ENCODE results near the gene DUOXA2. TPM values are rescaled to one million over a fixed set of nuclear protein-coding genes. Genes with fewer than 3 reads are reported as not detected.

The DUOXA2 gene
- total and polyA plus RNA-seq, 11 donors = 0.03 TPM; not detected in 10

DNA sequence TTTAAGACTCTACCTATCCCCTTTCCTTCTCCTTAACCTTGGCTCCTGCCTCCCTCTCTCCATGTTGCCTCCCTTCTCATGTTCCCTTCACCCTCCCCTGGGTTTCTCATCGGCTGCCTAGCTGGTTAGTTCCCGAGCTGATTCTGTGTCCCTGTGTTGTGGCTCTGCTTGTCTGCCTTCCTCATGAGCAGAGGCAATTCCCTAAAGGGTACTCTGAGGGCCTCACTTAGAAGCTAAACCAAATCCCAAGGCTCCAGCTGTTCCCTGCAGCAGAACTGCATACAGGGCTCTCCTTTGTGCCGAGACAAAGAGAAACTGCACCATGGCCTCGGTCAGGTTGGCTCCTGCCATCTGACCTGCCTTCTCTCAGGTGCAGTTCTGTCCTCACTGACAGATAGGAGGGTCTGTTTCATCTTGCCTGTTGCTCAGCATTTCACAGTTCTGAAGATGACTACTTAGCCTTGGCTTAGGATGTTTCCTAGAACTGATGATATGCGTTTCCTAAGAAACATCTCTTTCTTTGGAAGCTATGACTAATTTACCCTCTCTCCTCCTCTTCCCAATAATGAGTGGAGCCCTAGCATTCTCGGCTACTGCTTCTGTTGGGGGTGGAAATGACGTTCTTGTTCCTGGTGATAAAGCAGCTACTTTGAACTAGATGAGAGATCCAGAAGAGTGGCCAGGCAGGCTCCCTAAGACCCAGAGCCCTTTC lies 42.8 kb downstream of the DUOXA2 start:
- WGBS, 4 donors = 71 to 84% (median 77%) methylated on average over 7 of the region's 7 CpGs
- Histone ChIP-seq H3K27ac (no peak overlapping the region), H3K4me3 (no peak overlapping the region)

DNA sequence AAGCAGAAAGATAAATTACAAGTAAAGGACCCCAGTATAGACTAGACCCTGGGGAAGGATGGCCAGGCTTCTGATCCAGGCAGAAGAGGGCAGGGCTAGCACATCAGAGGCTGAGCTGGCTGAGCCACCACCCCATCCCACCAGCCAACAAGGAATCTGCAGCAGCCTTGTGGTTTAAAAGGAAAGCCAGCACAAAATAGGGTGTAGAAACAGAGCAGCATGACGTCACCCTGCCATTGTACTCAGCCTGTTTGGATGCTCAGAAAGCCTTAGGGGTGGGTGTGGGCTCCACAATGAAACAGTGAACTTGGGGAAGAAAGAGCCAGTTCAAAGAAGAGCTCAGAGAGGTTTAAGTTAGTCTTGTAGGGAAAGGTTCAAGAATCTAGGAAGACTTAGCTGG lies 43.8 kb downstream of the DUOXA2 start:
- peak in 2 of 4 donors; percentile 10 to 21 for ATAC-seq
- Histone ChIP-seq H3K4me1 (peaks cover 0 to 6% (median 4%) of the 10 kb centered on the region in 12 donors), H3K9me3 (no peaks in the 10 kb centered on the region), H3K27ac (no peak overlapping the region), H3K36me3 (no peaks in the 10 kb centered on the region), H3K4me3 (no peak overlapping the region), H3K27me3 (no peaks in the 10 kb centered on the region)
- DNase-seq = no peak
- WGBS, 4 donors = 67 to 80% (median 76%) methylated on average over 1 of the region's 1 CpG
- TF ChIP-seq, protein P1, sequence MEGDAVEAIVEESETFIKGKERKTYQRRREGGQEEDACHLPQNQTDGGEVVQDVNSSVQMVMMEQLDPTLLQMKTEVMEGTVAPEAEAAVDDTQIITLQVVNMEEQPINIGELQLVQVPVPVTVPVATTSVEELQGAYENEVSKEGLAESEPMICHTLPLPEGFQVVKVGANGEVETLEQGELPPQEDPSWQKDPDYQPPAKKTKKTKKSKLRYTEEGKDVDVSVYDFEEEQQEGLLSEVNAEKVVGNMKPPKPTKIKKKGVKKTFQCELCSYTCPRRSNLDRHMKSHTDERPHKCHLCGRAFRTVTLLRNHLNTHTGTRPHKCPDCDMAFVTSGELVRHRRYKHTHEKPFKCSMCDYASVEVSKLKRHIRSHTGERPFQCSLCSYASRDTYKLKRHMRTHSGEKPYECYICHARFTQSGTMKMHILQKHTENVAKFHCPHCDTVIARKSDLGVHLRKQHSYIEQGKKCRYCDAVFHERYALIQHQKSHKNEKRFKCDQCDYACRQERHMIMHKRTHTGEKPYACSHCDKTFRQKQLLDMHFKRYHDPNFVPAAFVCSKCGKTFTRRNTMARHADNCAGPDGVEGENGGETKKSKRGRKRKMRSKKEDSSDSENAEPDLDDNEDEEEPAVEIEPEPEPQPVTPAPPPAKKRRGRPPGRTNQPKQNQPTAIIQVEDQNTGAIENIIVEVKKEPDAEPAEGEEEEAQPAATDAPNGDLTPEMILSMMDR (IDR thresholded peaks at IDR 0.05) = no peak
- no peak for TF ChIP-seq POLR2A (IDR thresholded peaks at IDR 0.05)
- intact Hi-C loops (cut with DNase I) = loop anchor here in 1 of 10 donors (5.0 kb wide), 1 partner anchor 109 kb away; no protein-coding TSS in a partner anchor

More for the DNA sequence above, 42.8 kb downstream of the DUOXA2 start:
- no peak for DNase-seq
- H3K9me3 ChIP-seq = no peaks in the 10 kb centered on the region
- H3K4me1 ChIP-seq = no peaks in the 10 kb centered on the region
- no peaks in the 10 kb centered on the region for H3K27me3 ChIP-seq
- no peaks in the 10 kb centered on the region for H3K36me3 ChIP-seq
- ATAC-seq = no peak
- no peak for TF ChIP-seq POLR2A (IDR thresholded peaks at IDR 0.05)
- TF ChIP-seq, protein P1 (IDR thresholded peaks at IDR 0.05) = no peak
- intact Hi-C loops (cut with DNase I) = loop anchor here in 1 of 10 donors (5.0 kb wide), 1 partner anchor 110 kb away; no protein-coding TSS in a partner anchor

DNA sequence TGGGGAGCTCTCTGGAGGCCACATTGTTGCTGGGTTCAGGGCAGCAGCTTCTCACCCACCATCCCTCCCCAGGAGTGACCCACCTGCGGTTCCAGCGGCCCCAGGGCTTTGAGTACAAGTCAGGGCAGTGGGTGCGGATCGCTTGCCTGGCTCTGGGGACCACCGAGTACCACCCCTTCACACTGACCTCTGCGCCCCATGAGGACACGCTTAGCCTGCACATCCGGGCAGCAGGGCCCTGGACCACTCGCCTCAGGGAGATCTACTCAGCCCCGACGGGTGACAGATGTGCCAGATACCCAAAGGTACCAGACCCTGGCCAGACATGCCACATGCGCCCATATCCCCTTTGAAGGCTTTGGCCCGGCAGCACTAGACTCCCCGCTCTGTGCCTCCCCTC lies 47.5 kb downstream of the DUOXA2 start:
- Histone ChIP-seq H3K9me3 (no peaks in the 10 kb centered on the region), H3K4me3 (no peak overlapping the region), H3K27me3 (no peaks in the 10 kb centered on the region), H3K27ac (no peak overlapping the region), H3K36me3 (no peaks in the 10 kb centered on the region), H3K4me1 (peaks cover 0 to 23% (median 11%) of the 10 kb centered on the region in 12 donors)
- intact Hi-C loops (cut with DNase I) = loop anchor here in 6 of 10 donors (2.0 to 10.0 kb wide), 7 partner anchors 117 to 453 kb away; a partner anchor contains a TSS
- TF ChIP-seq POLR2A (IDR thresholded peaks at IDR 0.05) = no peak
- TF ChIP-seq, protein P1 (IDR thresholded peaks at IDR 0.05) = no peak
- ATAC-seq = no peak
- DNase-seq = no peak
- WGBS, 4 donors = 85 to 93% (median 90%) methylated on average over 9 to 14 of the region's 14 CpGs

GRCh38 chr15:45162771-45163507 lies 48.8 kb downstream of the DUOXA2 start:
- H3K27ac ChIP-seq = no peak overlapping the region
- intact Hi-C loops (cut with DNase I) = loop anchor here in 6 of 10 donors (1.0 to 10.0 kb wide), 9 partner anchors 116 to 452 kb away; a partner anchor contains a TSS
- H3K4me1 ChIP-seq = peaks cover 0 to 29% (median 14%) of the 10 kb centered on the region in 12 donors
- DNase-seq (peak; percentile 77 to 82 (median 80)), ATAC-seq (peak; percentile 53 to 78 (median 69))
- no peak overlapping the region for H3K4me3 ChIP-seq
- 6 to 13% (median 8%) methylated on average over 6 to 7 of the region's 7 CpGs for WGBS, 4 donors
- no peak for TF ChIP-seq POLR2A (IDR thresholded peaks at IDR 0.05)
- TF ChIP-seq, protein P1 (IDR thresholded peaks at IDR 0.05) = peak; percentile 74 to 88 (median 82)
- H3K36me3 ChIP-seq = no peaks in the 10 kb centered on the region
- no peaks in the 10 kb centered on the region for H3K9me3 ChIP-seq
- H3K27me3 ChIP-seq = no peaks in the 10 kb centered on the region
